GM18868 (cell line): ENCODE results near the gene PPP2R3A.
A peak's percentile ranks its signal among the peaks of the same experiment; 100 is the strongest.
"Not testable (repeated sequence)": the region's sequence is repeated elsewhere in the genome, so short reads cannot be mapped to it uniquely, and the experiment has no call there.

Source experiments
- ATAC-seq: cut with Tn5 transposase; IDR thresholded peaks from one replicate; pipeline ENCODE4 v1.9.1; 2021; ENCODE audit warnings: mild to moderate bottlenecking, moderate library complexity; ENCODE audit not compliant: unreplicated experiment

Gene PPP2R3A

GRCh38 chr3:135965506-135966270 lies at the start of gene PPP2R3A:
TSS of gene PPP2R3A (plus strand) at chr3:135965728. CDS start at chr3:136001499, 35,771 bp downstream.
- peak; percentile 72 for ATAC-seq

- ATAC-seq, result no peak
Observed at GRCh38 chr3:135916310-135916709, 49.2 kb upstream of the PPP2R3A start.

GRCh38 chr3:135917076-135917475 lies 48.5 kb upstream of the PPP2R3A start:
- no peak for ATAC-seq

GRCh38 chr3:135917927-135918597 lies 47.5 kb upstream of the PPP2R3A start:
- ATAC-seq, result no peak

- no peak for ATAC-seq
Observed at GRCh38 chr3:135918600-135918999, 46.9 kb upstream of the PPP2R3A start.

- ATAC-seq, result no peak
Observed at GRCh38 chr3:135920275-135920674, 45.3 kb upstream of the PPP2R3A start.

- no peak for ATAC-seq
Observed at GRCh38 chr3:135922903-135923250, 42.7 kb upstream of the PPP2R3A start.

GRCh38 chr3:135924506-135924905 lies 41.0 kb upstream of the PPP2R3A start:
- no peak for ATAC-seq

- ATAC-seq, result no peak
Observed at GRCh38 chr3:135926664-135927063, 38.9 kb upstream of the PPP2R3A start.

GRCh38 chr3:135927155-135927554 lies 38.4 kb upstream of the PPP2R3A start:
- no peak for ATAC-seq

- ATAC-seq, result no peak
Observed at GRCh38 chr3:135929670-135930069, 35.9 kb upstream of the PPP2R3A start.

- ATAC-seq, result no peak
Observed at GRCh38 chr3:135930255-135930654, 35.3 kb upstream of the PPP2R3A start.

GRCh38 chr3:135935171-135935570 lies 30.4 kb upstream of the PPP2R3A start:
- not testable (repeated sequence) for ATAC-seq

GRCh38 chr3:135937766-135938165 lies 27.8 kb upstream of the PPP2R3A start:
- not testable (repeated sequence) for ATAC-seq

- ATAC-seq, result no peak
Observed at GRCh38 chr3:135944831-135945230, 20.7 kb upstream of the PPP2R3A start.

GRCh38 chr3:135950941-135951340 lies 14.6 kb upstream of the PPP2R3A start:
- ATAC-seq, result no peak

- ATAC-seq, result no peak
Observed at GRCh38 chr3:135964160-135964955, 1.2 kb upstream of the PPP2R3A start.

- no peak for ATAC-seq
Observed at GRCh38 chr3:135965129-135965505, 411 bp upstream of the PPP2R3A start.

- ATAC-seq, result no peak
Observed at GRCh38 chr3:135966271-135966961, 888 bp downstream of the PPP2R3A start.

- no peak for ATAC-seq
Observed at GRCh38 chr3:135966962-135967274, 1.4 kb downstream of the PPP2R3A start.

GRCh38 chr3:135967867-135968266 lies 2.3 kb downstream of the PPP2R3A start:
- no peak for ATAC-seq
